GM18508 (cell line): Measurements from ENCODE around the gene CACNA1H.
"Not testable (repeated sequence)": the region's sequence is repeated elsewhere in the genome, so short reads cannot be mapped to it uniquely, and the experiment has no call there.

Experiments
- ATAC-seq: cut with Tn5 transposase; IDR thresholded peaks from one replicate; pipeline ENCODE4 v1.9.1; 2021; ENCODE audit warnings: moderate number of reproducible peaks; ENCODE audit not compliant: insufficient read depth, unreplicated experiment

The CACNA1H gene

GRCh38 chr16:1260101-1260680 is 107.3 kb downstream of the CACNA1H start:
- ATAC-seq, result no peak

GRCh38 chr16:1261131-1261892 is 108.4 kb downstream of the CACNA1H start:
- no peak for ATAC-seq

GRCh38 chr16:1262210-1262845 is 109.4 kb downstream of the CACNA1H start:
- ATAC-seq, result no peak

GRCh38 chr16:1262846-1263221 is 109.9 kb downstream of the CACNA1H start:
- ATAC-seq, result no peak

- ATAC-seq, result no peak
These were observed 110.9 kb downstream of the CACNA1H start for GRCh38 chr16:1263591-1264344.

GRCh38 chr16:1264345-1265089 is 111.6 kb downstream of the CACNA1H start:
- no peak for ATAC-seq

- no peak for ATAC-seq
These were observed 112.3 kb downstream of the CACNA1H start for GRCh38 chr16:1265090-1265630.

- ATAC-seq, result no peak
These were observed 112.9 kb downstream of the CACNA1H start for GRCh38 chr16:1265826-1266225.

- ATAC-seq, result not testable (repeated sequence)
These were observed 116.5 kb downstream of the CACNA1H start for GRCh38 chr16:1269418-1269817.

GRCh38 chr16:1271380-1271723 is 118.4 kb downstream of the CACNA1H start:
- ATAC-seq, result no peak
